HepG2 (cell line): ENCODE data around the gene HNRNPA1L2. TPM values are rescaled to one million over a fixed set of nuclear protein-coding genes. Genes with fewer than 3 reads are reported as not detected.

Experiments used
- AKAP8 ChIP-seq: sonication (generic); formaldehyde crosslinking; IDR thresholded peaks from 2 replicates; pipeline ENCODE4 v1.5.1; 2020; ENCODE audit warnings: mild to moderate bottlenecking, missing genetic modification reagents
- GMEB1 ChIP-seq: sonication (generic); formaldehyde crosslinking; IDR thresholded peaks from 2 replicates; pipeline ENCODE4 v1.5.1; 2020; ENCODE audit warnings: missing genetic modification reagents, mild to moderate bottlenecking, borderline replicate concordance
- SNAPC4 ChIP-seq: sonication (generic); formaldehyde crosslinking; IDR thresholded peaks from 2 replicates; pipeline ENCODE4 v1.4.0; 2020; ENCODE audit warnings: mild to moderate bottlenecking, missing genetic modification reagents
- ZBTB8A ChIP-seq: sonication (generic); formaldehyde crosslinking; IDR thresholded peaks from 2 replicates; pipeline ENCODE4 v1.4.0; 2020; ENCODE audit warnings: mild to moderate bottlenecking, low read depth, missing genetic modification reagents, borderline replicate concordance
- ZNF224 ChIP-seq: sonication (generic); formaldehyde crosslinking; IDR thresholded peaks from 2 replicates; pipeline ENCODE4 v1.5.0; 2020; ENCODE audit warnings: mild to moderate bottlenecking, missing genetic modification reagents
- ZNF30 ChIP-seq: sonication (generic); formaldehyde crosslinking; IDR thresholded peaks from 2 replicates; pipeline ENCODE4 v1.5.0; 2020; ENCODE audit warnings: mild to moderate bottlenecking, missing genetic modification reagents
- ZNF501 ChIP-seq: sonication (generic); formaldehyde crosslinking; IDR thresholded peaks from 2 replicates; pipeline ENCODE4 v1.5.1; 2020; ENCODE audit warnings: mild to moderate bottlenecking, moderate library complexity, missing genetic modification reagents
- ZNF609 ChIP-seq: sonication (generic); formaldehyde crosslinking; IDR thresholded peaks from 2 replicates; pipeline ENCODE4 v1.4.0; 2020; ENCODE audit warnings: mild to moderate bottlenecking, missing genetic modification reagents, borderline replicate concordance
- polyA plus RNA-seq, 8 experiments: library from polyadenylated mRNA; depleted of rRNA in 3 of 8; stranded (reverse) in 7 of 8; unstranded in 1 of 8; fragments of >200 nt; fragmentation: Illumina TruSeq in 4 of 8; extraction: Trizol in 4 of 8; gene quantifications; 2 replicates each; pipeline versions ENCODE4 v1.2.1 to v1.2.3, GENCODE V29; 2011 to 2016; ENCODE audit warnings: low read depth in 4 of 8, missing spikeins in 1 of 8, mixed read lengths in 1 of 8; ENCODE audit not compliant: insufficient read depth in 1 of 8
- total RNA-seq, 5 experiments: library from RNA; depleted of rRNA; stranded (reverse); fragments of >200 nt; fragmentation: Illumina TruSeq; extraction: Trizol; gene quantifications; 2 replicates each; pipeline ENCODE4 v1.2.3, GENCODE V29; 2016; ENCODE audit warnings: low read depth in 1 of 5

HNRNPA1L2 gene
- total and polyA plus RNA-seq, 2 of the 13 experiments (the other 11 are each of a cell fraction or from before 2014, with no cell fraction given), result 3.6 to 7.1 TPM

GRCh38 chr13:52617070-52618060 is 24.9 kb upstream of the HNRNPA1L2 start (continued):
- TF ChIP-seq ZNF609 (CRISPR knock-in tag) (peak; percentile 37; the same call in 1 of the 2 replicates), GMEB1 (peak; percentile 65; the same call in 1 of the 2 replicates), ZNF224 (CRISPR knock-in tag) (no peak), AKAP8 (CRISPR knock-in tag) (0 out of 2 replicates have a peak, but pooled peaks have one; percentile 42), ZNF501 (CRISPR knock-in tag) (peak; percentile 84), ZNF30 (CRISPR knock-in tag) (0 out of 2 replicates have a peak, but pooled peaks have one; percentile 73), SNAPC4 (no peak), ZBTB8A (CRISPR knock-in tag) (no peak)
